ENCODE measurements around the gene GIMAP7.

Gene GIMAP7

DNA sequence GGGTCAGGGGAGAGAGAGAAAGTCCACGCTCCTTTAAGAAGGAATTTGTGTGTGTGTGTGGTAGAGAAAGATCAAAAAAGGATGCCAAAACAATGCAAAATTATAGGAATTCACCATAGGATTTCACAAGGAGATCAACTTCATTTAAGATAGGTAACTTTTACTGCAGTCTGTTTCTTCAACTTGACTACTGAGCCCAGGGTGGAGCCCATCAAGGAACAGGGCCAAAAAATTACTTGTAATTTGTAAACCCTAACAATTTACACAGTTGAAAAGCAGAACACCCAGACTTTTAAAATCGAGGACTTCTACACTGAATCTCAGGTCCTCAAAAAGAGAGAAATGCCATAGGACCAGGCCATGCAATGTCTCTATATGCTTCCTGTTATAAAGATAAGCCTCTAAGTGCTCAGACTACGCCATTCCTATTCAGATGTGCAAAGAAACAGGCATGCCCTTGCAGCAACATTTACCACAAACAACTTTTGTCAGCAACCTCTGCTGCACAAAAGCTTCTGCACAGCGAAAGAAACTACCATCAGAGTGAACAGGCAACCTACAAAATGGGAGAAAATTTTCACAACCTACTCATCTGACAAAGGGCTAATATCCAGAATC is 42.0 kb downstream of the GIMAP7 start:
- H2BK5ac ChIP-seq (ENCODE audit: low read length): no peak overlapping the region

DNA sequence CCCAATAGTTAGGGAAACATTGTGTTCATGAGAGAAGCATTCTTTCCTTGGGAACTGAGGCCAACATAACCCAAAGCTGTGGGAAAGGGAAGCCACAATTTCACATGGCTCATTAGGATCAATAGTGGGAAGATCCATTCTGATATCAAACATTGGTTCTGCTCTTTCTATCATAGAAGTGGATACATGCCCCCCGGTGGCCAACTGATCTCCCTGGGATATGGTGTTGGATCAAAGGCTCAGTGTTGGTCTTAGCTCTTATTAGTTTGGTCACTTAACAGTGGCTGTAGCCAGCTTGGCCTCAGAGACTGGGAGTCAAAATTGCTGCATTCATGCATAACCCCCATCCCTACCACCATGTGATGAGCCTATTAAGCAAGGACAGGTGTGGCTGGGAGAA is 45.8 kb downstream of the GIMAP7 start:
- Histone ChIP-seq H3K23ac (ENCODE audit: low read depth, low read length, poor library complexity) (no peak overlapping the region), H3K79me1 (ENCODE audit: low read depth, low read length) (no peaks in the 10 kb centered on the region), H3K4ac (ENCODE audit: low read length) (no peak overlapping the region), H2BK120ac (ENCODE audit: low read depth, low read length) (no peak overlapping the region), H3K36me3 (replicated peaks in 1 of 2; ENCODE audit: control insufficient read depth in 2 of 2, insufficient read depth in 2 of 2, low read length in 2 of 2) (no peaks in the 10 kb centered on the region), H4K8ac (ENCODE audit: low read depth, low read length) (no peak overlapping the region), H3K4me1 (ENCODE audit: control insufficient read depth in 2 of 2, insufficient read depth in 1 of 2, low read depth in 1 of 2, low read length in 2 of 2) (no peaks in the 10 kb centered on the region), H2BK15ac (ENCODE audit: low read length) (no peak overlapping the region), H3K9me3 (replicated peaks in 1 of 2; ENCODE audit: control insufficient read depth in 2 of 2, insufficient read depth in 1 of 2, low read depth in 1 of 2, low read length in 2 of 2) (peaks cover 0 to 2% of the 10 kb centered on the region in 2 donors), H3K4me3 (ENCODE audit: low read length in 2 of 2) (no peak overlapping the region), H3K27ac (replicated peaks; ENCODE audit: low read length) (no peak overlapping the region), H3K9ac (ENCODE audit: low read depth, low read length, poor library complexity) (no peak overlapping the region), H2BK5ac (ENCODE audit: low read length) (no peak overlapping the region), H3K14ac (ENCODE audit: low read length) (no peak overlapping the region), H2BK12ac (ENCODE audit: low read length) (no peak overlapping the region), H3K27me3 (ENCODE audit: control insufficient read depth in 3 of 3, insufficient read depth in 3 of 3, low read depth in 1 of 3, low read length in 3 of 3) (peaks cover 0 to 6% (median 0%) of the 10 kb centered on the region in 3 experiments), H3K18ac (ENCODE audit: low read length) (no peak overlapping the region), H2AK5ac (ENCODE audit: low read depth, low read length) (no peak overlapping the region), H2AFZ (ENCODE audit: low read length) (no peak overlapping the region), H4K91ac (ENCODE audit: low read depth, low read length, poor library complexity) (no peak overlapping the region), H3K4me2 (ENCODE audit: insufficient read depth, low read length, poor library complexity, severe bottlenecking) (no peak overlapping the region)
- no CpG with 5 or more reads among the region's 1 CpG for WGBS, 2 donors (ENCODE audit: extremely low coverage in 2 of 2, insufficient read length in 2 of 2, insufficient replicate concordance in 1 of 2)
- no peak for DNase-seq (ENCODE audit: low spot score)

More for the DNA sequence above, 42.0 kb downstream of the GIMAP7 start:
- no peak overlapping the region for H3K4me3 ChIP-seq (ENCODE audit: low read length in 2 of 2)
- H3K79me1 ChIP-seq (ENCODE audit: low read depth, low read length): no peaks in the 10 kb centered on the region
- no peak overlapping the region for H4K8ac ChIP-seq (ENCODE audit: low read depth, low read length)
- no peaks in the 10 kb centered on the region for H3K4me1 ChIP-seq (ENCODE audit: control insufficient read depth in 2 of 2, insufficient read depth in 1 of 2, low read depth in 1 of 2, low read length in 2 of 2)
- WGBS, 2 donors (ENCODE audit: extremely low coverage in 2 of 2, insufficient read length in 2 of 2, insufficient replicate concordance in 1 of 2): no CpG with 5 or more reads among the region's 4 CpGs
- no peaks in the 10 kb centered on the region for H3K27me3 ChIP-seq (ENCODE audit: control insufficient read depth in 3 of 3, insufficient read depth in 3 of 3, low read depth in 1 of 3, low read length in 3 of 3)
- H2BK12ac ChIP-seq (ENCODE audit: low read length): no peak overlapping the region
- H2AK5ac ChIP-seq (ENCODE audit: low read depth, low read length): no peak overlapping the region
- H3K18ac ChIP-seq (ENCODE audit: low read length): no peak overlapping the region
- no peak overlapping the region for H2BK120ac ChIP-seq (ENCODE audit: low read depth, low read length)
- no peak overlapping the region for H3K9ac ChIP-seq (ENCODE audit: low read depth, low read length, poor library complexity)
- H3K23ac ChIP-seq (ENCODE audit: low read depth, low read length, poor library complexity): no peak overlapping the region
- H4K91ac ChIP-seq (ENCODE audit: low read depth, low read length, poor library complexity): no peak overlapping the region
- H3K9me3 ChIP-seq (replicated peaks in 1 of 2; ENCODE audit: control insufficient read depth in 2 of 2, insufficient read depth in 1 of 2, low read depth in 1 of 2, low read length in 2 of 2): peaks cover 0 to 3% of the 10 kb centered on the region in 2 donors
- no peak overlapping the region for H3K4me2 ChIP-seq (ENCODE audit: insufficient read depth, low read length, poor library complexity, severe bottlenecking)
- no peak overlapping the region for H2BK15ac ChIP-seq (ENCODE audit: low read length)
- no peak overlapping the region for H3K14ac ChIP-seq (ENCODE audit: low read length)
- no peak overlapping the region for H3K4ac ChIP-seq (ENCODE audit: low read length)
- H3K36me3 ChIP-seq (replicated peaks in 1 of 2; ENCODE audit: control insufficient read depth in 2 of 2, insufficient read depth in 2 of 2, low read length in 2 of 2): no peaks in the 10 kb centered on the region
- DNase-seq (ENCODE audit: low spot score): no peak
- H3K27ac ChIP-seq (replicated peaks; ENCODE audit: low read length): no peak overlapping the region
- no peak overlapping the region for H2AFZ ChIP-seq (ENCODE audit: low read length)

DNA sequence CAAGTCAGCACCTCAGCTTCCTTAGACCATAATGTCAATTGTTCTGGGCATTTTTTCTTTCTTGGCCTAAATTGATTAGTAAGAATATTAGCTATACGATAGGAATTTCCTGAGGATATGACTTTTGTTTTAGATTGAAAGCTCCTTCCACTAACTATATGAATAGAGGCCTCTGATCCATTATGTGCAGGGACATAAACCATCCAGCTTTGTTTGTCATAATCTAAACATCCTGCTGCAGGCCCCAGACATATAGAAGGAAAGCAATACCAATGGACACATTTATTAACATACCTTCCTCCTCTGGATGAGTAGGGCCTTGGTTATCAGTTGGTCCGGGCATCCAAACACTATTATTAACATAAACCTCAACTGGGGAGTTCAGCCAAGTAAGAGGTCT is 48.2 kb downstream of the GIMAP7 start:
- Histone ChIP-seq H3K4me3 (ENCODE audit: low read length in 2 of 2) (no peak overlapping the region), H3K4me2 (ENCODE audit: insufficient read depth, low read length, poor library complexity, severe bottlenecking) (no peak overlapping the region), H3K23ac (ENCODE audit: low read depth, low read length, poor library complexity) (no peak overlapping the region), H3K36me3 (replicated peaks in 1 of 2; ENCODE audit: control insufficient read depth in 2 of 2, insufficient read depth in 2 of 2, low read length in 2 of 2) (no peaks in the 10 kb centered on the region), H3K27me3 (ENCODE audit: control insufficient read depth in 3 of 3, insufficient read depth in 3 of 3, low read depth in 1 of 3, low read length in 3 of 3) (peaks cover 0 to 8% (median 0%) of the 10 kb centered on the region in 3 experiments), H2AFZ (ENCODE audit: low read length) (no peak overlapping the region), H2AK5ac (ENCODE audit: low read depth, low read length) (no peak overlapping the region), H4K8ac (ENCODE audit: low read depth, low read length) (no peak overlapping the region), H3K9ac (ENCODE audit: low read depth, low read length, poor library complexity) (no peak overlapping the region), H3K4ac (ENCODE audit: low read length) (no peak overlapping the region), H2BK12ac (ENCODE audit: low read length) (no peak overlapping the region), H2BK120ac (ENCODE audit: low read depth, low read length) (no peak overlapping the region), H3K18ac (ENCODE audit: low read length) (no peak overlapping the region), H3K4me1 (ENCODE audit: control insufficient read depth in 2 of 2, insufficient read depth in 1 of 2, low read depth in 1 of 2, low read length in 2 of 2) (no peaks in the 10 kb centered on the region), H3K27ac (replicated peaks; ENCODE audit: low read length) (no peak overlapping the region), H2BK15ac (ENCODE audit: low read length) (no peak overlapping the region), H4K91ac (ENCODE audit: low read depth, low read length, poor library complexity) (no peak overlapping the region), H3K79me1 (ENCODE audit: low read depth, low read length) (no peaks in the 10 kb centered on the region), H3K14ac (ENCODE audit: low read length) (no peak overlapping the region), H2BK5ac (ENCODE audit: low read length) (no peak overlapping the region), H3K9me3 (replicated peaks in 1 of 2; ENCODE audit: control insufficient read depth in 2 of 2, insufficient read depth in 1 of 2, low read depth in 1 of 2, low read length in 2 of 2) (peaks cover 0 to 2% of the 10 kb centered on the region in 2 donors)
- WGBS, 2 donors (ENCODE audit: extremely low coverage in 2 of 2, insufficient read length in 2 of 2, insufficient replicate concordance in 1 of 2): no CpG with 5 or more reads among the region's 2 CpGs
- DNase-seq (ENCODE audit: low spot score): no peak

DNA sequence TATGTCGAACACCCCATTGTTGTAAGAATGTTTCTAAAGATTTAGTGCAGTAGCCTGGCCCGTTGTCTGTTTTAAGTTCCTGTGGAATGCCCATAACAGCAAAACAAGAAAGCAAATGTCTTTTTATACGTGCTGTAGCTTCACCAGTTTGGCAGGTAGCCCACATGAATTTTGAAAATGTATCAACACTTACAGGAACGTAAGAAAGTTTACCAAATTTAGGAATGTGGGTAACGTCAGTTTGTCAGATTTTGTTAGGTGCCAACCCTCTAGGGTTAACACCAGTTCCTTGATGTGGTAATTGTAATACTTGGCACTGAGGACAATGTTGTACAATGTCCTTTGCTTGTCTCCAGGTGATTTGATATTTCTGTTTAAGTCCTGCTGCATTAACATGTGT is 49.3 kb downstream of the GIMAP7 start:
- Histone ChIP-seq H3K4me2 (ENCODE audit: insufficient read depth, low read length, poor library complexity, severe bottlenecking) (no peak overlapping the region), H2AK5ac (ENCODE audit: low read depth, low read length) (no peak overlapping the region), H3K4ac (ENCODE audit: low read length) (no peak overlapping the region), H4K8ac (ENCODE audit: low read depth, low read length) (no peak overlapping the region), H2BK12ac (ENCODE audit: low read length) (no peak overlapping the region), H3K4me1 (ENCODE audit: control insufficient read depth in 2 of 2, insufficient read depth in 1 of 2, low read depth in 1 of 2, low read length in 2 of 2) (no peaks in the 10 kb centered on the region), H2BK120ac (ENCODE audit: low read depth, low read length) (no peak overlapping the region), H2AFZ (ENCODE audit: low read length) (no peak overlapping the region), H3K23ac (ENCODE audit: low read depth, low read length, poor library complexity) (no peak overlapping the region), H3K36me3 (replicated peaks in 1 of 2; ENCODE audit: control insufficient read depth in 2 of 2, insufficient read depth in 2 of 2, low read length in 2 of 2) (no peaks in the 10 kb centered on the region), H3K79me1 (ENCODE audit: low read depth, low read length) (no peaks in the 10 kb centered on the region), H4K91ac (ENCODE audit: low read depth, low read length, poor library complexity) (no peak overlapping the region), H3K18ac (ENCODE audit: low read length) (no peak overlapping the region), H3K27me3 (ENCODE audit: control insufficient read depth in 3 of 3, insufficient read depth in 3 of 3, low read depth in 1 of 3, low read length in 3 of 3) (peaks cover 0 to 8% (median 0%) of the 10 kb centered on the region in 3 experiments), H3K14ac (ENCODE audit: low read length) (no peak overlapping the region), H3K27ac (replicated peaks; ENCODE audit: low read length) (no peak overlapping the region), H3K4me3 (ENCODE audit: low read length in 2 of 2) (no peak overlapping the region), H2BK15ac (ENCODE audit: low read length) (no peak overlapping the region), H3K9ac (ENCODE audit: low read depth, low read length, poor library complexity) (no peak overlapping the region), H2BK5ac (ENCODE audit: low read length) (no peak overlapping the region), H3K9me3 (replicated peaks in 1 of 2; ENCODE audit: control insufficient read depth in 2 of 2, insufficient read depth in 1 of 2, low read depth in 1 of 2, low read length in 2 of 2) (peaks cover 0 to 2% of the 10 kb centered on the region in 2 donors)
- WGBS, 2 donors (ENCODE audit: extremely low coverage in 2 of 2, insufficient read length in 2 of 2, insufficient replicate concordance in 1 of 2): no CpG with 5 or more reads among the region's 5 CpGs
- no peak for DNase-seq (ENCODE audit: low spot score)
